NT2/D1 (cell line): ENCODE results near the gene MIA2.

Source experiments
- DNase-seq: peaks from one replicate; pipeline ENCODE4 v3.0.0-alpha.2; 2011; ENCODE audit warnings: low read depth, low spot score
- H3K27me3 ChIP-seq: 2 replicates; pipeline ENCODE4 v1.6.0; 2011; ENCODE audit warnings: mild to moderate bottlenecking; ENCODE audit not compliant: insufficient read length, insufficient read depth
- H3K36me3 ChIP-seq: 2 replicates; pipeline ENCODE4 v1.6.1; 2011; ENCODE audit warnings: mild to moderate bottlenecking, low read length, mixed read lengths; ENCODE audit not compliant: insufficient read depth, insufficient read length
- H3K4me1 ChIP-seq: 2 replicates; pipeline ENCODE4 v1.5.1; 2011; ENCODE audit not compliant: insufficient read depth, insufficient read length
- H3K4me3 ChIP-seq: 2 replicates; pipeline ENCODE4 v1.5.1; 2011; ENCODE audit warnings: low read depth; ENCODE audit not compliant: insufficient read length
- H3K9ac ChIP-seq: 2 replicates; pipeline ENCODE4 v1.6.0; 2011; ENCODE audit warnings: low read depth; ENCODE audit not compliant: insufficient read length
- H3K9me3 ChIP-seq: 2 replicates; pipeline ENCODE4 v1.5.1; 2011; ENCODE audit warnings: mild to moderate bottlenecking, low read length; ENCODE audit not compliant: insufficient read depth
- SUZ12 ChIP-seq: IDR thresholded peaks from 2 replicates; pipeline ENCODE4 v1.6.1; 2011; ENCODE audit not compliant: insufficient read length, insufficient read depth; ENCODE audit errors: extremely low read depth
- YY1 ChIP-seq: IDR thresholded peaks from 2 replicates; pipeline ENCODE4 v1.6.1; 2011; ENCODE audit not compliant: insufficient read length, insufficient read depth
- ZNF274 ChIP-seq: IDR thresholded peaks from 2 replicates; pipeline ENCODE4 v1.6.1; 2011; ENCODE audit warnings: mild to moderate bottlenecking, low read depth, low read length

Gene MIA2

DNA sequence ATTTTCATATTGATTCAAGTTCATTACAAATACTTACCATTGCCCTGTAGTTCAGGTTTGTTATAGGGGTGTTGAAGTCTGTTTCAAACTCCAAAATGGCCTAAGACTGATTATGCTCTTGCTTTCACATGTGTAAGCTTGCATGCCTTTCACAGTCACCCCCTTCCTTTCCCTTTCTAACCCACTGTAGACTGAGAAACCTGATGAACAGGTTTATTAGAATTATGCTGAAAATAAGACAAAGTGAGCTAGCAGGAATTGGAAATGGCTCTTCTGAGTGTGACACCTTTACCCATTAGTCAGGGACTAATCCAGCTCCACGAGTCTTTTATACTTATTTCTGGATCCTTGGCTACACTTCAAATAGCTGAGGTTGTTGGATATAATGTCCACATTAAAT, 159.6 kb downstream of the MIA2 start:
- H3K4me3 ChIP-seq = no peak overlapping the region
- H3K9ac ChIP-seq = no peak overlapping the region
- H3K9me3 ChIP-seq = no peaks in the 10 kb centered on the region
- no peaks in the 10 kb centered on the region for H3K36me3 ChIP-seq
- no peak for DNase-seq
- no peaks in the 10 kb centered on the region for H3K27me3 ChIP-seq
- H3K4me1 ChIP-seq = no peaks in the 10 kb centered on the region
- no peak for TF ChIP-seq ZNF274
- no peak for TF ChIP-seq YY1
- TF ChIP-seq SUZ12 = no peak

DNA sequence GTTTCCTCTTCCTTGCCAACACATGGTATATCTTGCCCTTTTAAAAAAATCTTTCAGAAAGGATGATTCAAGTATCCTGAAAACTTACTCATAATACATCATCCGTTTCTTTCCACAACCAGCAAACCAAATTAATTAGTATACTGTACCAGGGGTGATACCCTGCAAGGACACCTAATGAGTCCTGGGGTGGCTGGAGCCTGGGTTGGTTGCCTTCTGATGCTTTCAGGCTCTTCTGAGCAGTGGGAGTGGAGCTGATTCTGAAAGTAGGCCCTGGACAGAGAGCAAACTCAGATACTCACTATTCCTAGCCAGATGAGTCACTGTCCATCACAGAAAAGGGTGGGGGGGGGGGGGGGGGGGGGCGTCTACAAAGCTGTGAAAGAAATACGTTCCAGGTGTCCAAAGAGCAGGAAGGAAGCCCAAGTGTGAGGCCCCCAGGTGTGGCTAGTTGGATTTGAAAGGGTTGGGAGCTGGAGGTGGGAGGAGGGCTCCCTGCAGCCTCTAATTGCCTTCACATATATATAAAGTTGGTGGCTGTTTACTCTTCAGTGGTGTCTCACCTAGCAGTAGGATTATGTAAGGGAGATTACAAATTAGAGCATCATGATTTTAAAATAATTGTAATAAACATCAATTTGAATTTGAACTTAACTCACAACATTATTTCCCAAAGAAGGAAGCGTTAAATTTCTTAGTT, 162.0 kb downstream of the MIA2 start:
- DNase-seq = no peak
- H3K4me1 ChIP-seq = no peaks in the 10 kb centered on the region
- H3K9me3 ChIP-seq = no peaks in the 10 kb centered on the region
- no peaks in the 10 kb centered on the region for H3K27me3 ChIP-seq
- no peak overlapping the region for H3K9ac ChIP-seq
- TF ChIP-seq YY1 (no peak), ZNF274 (no peak), SUZ12 (no peak)
- H3K36me3 ChIP-seq = peaks cover 6% of the 10 kb centered on the region
- H3K4me3 ChIP-seq = no peak overlapping the region

DNA sequence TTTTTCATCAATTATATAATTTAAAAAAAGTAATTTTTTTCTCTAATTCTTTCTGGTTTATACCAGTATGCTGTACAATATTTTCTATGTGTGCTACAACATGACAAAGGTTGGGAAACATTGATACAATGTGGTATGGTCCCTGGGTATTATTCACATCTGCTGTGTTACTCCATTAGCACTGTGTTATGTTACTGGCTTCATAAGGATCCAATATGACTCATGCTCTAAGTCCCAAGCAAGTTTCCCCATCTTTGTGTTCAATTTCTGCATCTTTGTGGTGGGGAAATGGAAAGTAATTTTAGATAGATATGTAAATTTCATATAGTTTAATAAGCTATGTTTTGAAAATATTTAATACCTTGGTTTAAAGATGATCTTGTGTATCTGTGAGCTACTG, 162.7 kb downstream of the MIA2 start:
- TF ChIP-seq SUZ12 (no peak), ZNF274 (no peak), YY1 (no peak)
- Histone ChIP-seq H3K4me3 (no peak overlapping the region), H3K4me1 (no peaks in the 10 kb centered on the region), H3K9me3 (no peaks in the 10 kb centered on the region), H3K27me3 (no peaks in the 10 kb centered on the region), H3K36me3 (peaks cover 6% of the 10 kb centered on the region), H3K9ac (no peak overlapping the region)
- DNase-seq = no peak

DNA sequence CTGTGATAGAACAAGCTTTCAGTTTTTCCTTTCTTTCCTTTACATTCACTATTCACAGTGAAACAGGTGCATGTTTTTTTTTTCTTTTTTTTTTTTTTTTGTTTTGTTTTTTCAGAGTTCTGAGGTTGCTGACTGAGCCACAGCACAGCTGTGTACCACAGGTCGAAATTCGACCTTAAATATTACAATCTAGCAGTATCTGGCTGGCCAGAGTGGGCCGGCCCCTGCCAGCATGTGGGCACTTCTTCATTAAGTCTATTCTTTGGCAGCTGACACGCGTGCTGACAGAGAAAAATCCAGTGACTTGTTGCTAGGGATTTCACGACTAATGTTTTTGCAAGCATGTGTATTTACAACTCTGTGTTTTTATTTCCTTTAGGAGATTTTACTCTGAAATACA, 164.7 kb downstream of the MIA2 start:
- DNase-seq = no peak
- H3K9ac ChIP-seq = no peak overlapping the region
- H3K27me3 ChIP-seq = no peaks in the 10 kb centered on the region
- no peaks in the 10 kb centered on the region for H3K9me3 ChIP-seq
- TF ChIP-seq SUZ12 = no peak
- no peak for TF ChIP-seq YY1
- no peak for TF ChIP-seq ZNF274
- H3K36me3 ChIP-seq = peaks cover 6% of the 10 kb centered on the region
- no peak overlapping the region for H3K4me3 ChIP-seq
- no peaks in the 10 kb centered on the region for H3K4me1 ChIP-seq

DNA sequence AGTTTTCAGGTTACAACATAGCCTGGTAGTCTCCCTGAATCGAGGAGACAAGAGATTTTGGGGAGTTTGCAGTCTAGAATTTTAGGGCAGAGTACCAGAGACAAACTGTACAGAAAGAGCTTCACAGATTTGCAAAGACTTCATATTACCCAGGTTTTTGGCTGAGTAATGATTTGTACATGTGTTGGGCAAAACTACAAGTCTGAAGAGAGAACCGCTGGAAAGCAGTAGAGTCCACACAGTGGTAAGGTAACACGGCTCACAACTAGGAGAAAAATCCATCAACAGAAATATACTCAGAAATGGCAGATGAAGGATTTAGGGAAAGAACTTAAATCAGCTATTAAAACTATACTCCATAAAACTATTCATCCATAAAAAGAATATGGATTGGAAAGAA, 172.8 kb downstream of the MIA2 start:
- no peak for DNase-seq
- TF ChIP-seq SUZ12 = no peak
- TF ChIP-seq YY1 = no peak
- TF ChIP-seq ZNF274 = no peak

DNA sequence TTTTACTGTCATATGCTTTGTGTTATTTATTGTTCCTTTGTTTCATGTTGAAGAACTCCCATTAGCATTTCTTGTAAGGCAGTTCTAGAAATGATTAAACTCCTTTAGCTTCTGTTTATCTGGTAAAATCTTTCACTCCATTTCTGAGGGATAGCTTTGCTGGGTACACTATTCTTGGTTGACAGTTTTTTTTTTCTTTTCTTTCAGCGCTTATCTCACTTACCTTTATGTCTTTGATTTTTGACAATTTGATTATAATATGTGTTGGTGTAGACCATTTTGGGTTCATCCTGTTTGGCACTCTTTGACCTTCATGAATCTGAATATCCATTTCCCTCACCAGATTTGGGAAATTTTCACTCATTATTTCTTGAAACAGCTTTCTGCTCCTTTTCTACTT, 182.4 kb downstream of the MIA2 start:
- Histone ChIP-seq H3K27me3 (no peaks in the 10 kb centered on the region), H3K9ac (no peak overlapping the region), H3K9me3 (peaks cover 21% of the 10 kb centered on the region), H3K4me3 (no peak overlapping the region), H3K4me1 (no peaks in the 10 kb centered on the region), H3K36me3 (no peaks in the 10 kb centered on the region)
- TF ChIP-seq SUZ12 (no peak), ZNF274 (no peak), YY1 (no peak)
- DNase-seq = no peak

More for the DNA sequence above, 172.8 kb downstream of the MIA2 start:
- Histone ChIP-seq H3K4me3 (no peak overlapping the region), H3K36me3 (no peaks in the 10 kb centered on the region), H3K9ac (no peak overlapping the region), H3K27me3 (no peaks in the 10 kb centered on the region), H3K9me3 (no peaks in the 10 kb centered on the region), H3K4me1 (no peaks in the 10 kb centered on the region)

DNA sequence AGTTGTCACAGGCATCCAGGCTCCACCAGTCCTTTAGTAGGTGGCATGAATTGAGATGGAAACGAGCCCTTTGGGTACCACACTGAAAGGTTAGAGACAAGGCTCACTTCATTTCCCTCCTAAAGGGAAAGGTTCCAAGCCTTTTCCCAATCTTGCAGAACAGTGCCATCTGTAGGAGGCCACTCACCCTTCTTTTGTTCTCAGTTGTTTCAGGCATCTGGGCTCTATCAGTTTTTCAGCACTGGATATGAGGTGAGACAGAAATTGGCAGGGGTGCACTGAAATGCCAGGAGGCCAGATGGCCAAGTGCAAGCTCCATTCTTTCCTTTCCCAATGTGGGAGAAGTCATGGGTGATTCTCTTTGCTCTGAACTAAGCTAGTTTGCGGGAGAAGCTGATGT, 183.3 kb downstream of the MIA2 start:
- Histone ChIP-seq H3K9me3 (peaks cover 21% of the 10 kb centered on the region), H3K27me3 (no peaks in the 10 kb centered on the region), H3K4me3 (no peak overlapping the region), H3K9ac (no peak overlapping the region), H3K36me3 (no peaks in the 10 kb centered on the region), H3K4me1 (no peaks in the 10 kb centered on the region)
- DNase-seq = no peak
- TF ChIP-seq ZNF274 = no peak
- no peak for TF ChIP-seq SUZ12
- no peak for TF ChIP-seq YY1
